Measurements from ENCODE around the gene MEGF11.

DNA sequence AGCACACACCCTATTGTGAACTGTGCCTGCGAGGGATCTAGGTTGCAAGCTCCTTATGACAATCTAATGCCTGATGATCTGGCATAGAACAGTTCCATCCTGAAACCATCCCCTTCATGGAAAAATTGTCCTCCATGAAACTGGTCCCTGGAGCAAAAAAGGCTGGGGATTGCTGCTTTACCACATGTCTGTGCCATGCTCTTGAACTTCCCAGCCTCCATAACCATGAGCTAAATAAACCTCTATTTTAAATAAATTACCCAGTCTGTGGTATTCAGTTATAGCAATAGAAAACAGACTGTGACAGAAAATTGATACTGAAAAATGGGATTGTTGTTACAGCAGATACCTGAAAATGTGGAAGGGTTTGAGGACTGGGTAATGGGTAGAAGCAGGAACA lies 221.5 kb downstream of the MEGF11 start:
- no peak for TF ChIP-seq EP300 (IDR thresholded peaks at IDR 0.05)
- TF ChIP-seq, protein P1, sequence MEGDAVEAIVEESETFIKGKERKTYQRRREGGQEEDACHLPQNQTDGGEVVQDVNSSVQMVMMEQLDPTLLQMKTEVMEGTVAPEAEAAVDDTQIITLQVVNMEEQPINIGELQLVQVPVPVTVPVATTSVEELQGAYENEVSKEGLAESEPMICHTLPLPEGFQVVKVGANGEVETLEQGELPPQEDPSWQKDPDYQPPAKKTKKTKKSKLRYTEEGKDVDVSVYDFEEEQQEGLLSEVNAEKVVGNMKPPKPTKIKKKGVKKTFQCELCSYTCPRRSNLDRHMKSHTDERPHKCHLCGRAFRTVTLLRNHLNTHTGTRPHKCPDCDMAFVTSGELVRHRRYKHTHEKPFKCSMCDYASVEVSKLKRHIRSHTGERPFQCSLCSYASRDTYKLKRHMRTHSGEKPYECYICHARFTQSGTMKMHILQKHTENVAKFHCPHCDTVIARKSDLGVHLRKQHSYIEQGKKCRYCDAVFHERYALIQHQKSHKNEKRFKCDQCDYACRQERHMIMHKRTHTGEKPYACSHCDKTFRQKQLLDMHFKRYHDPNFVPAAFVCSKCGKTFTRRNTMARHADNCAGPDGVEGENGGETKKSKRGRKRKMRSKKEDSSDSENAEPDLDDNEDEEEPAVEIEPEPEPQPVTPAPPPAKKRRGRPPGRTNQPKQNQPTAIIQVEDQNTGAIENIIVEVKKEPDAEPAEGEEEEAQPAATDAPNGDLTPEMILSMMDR (IDR thresholded peaks at IDR 0.05) = no peak
